Stimulated activated naive CD4-positive, alpha-beta T cell (primary cell): ENCODE measurements around the gene RALGDS.
"Not testable (repeated sequence)": the region's sequence is repeated elsewhere in the genome, so short reads cannot be mapped to it uniquely, and the experiment has no call there.

Source experiments
- DNase-seq, 6 experiments: peaks; one replicate each; lab custom pipeline; 2025; lab: John Stamatoyannopoulos, UW

RALGDS gene

DNA sequence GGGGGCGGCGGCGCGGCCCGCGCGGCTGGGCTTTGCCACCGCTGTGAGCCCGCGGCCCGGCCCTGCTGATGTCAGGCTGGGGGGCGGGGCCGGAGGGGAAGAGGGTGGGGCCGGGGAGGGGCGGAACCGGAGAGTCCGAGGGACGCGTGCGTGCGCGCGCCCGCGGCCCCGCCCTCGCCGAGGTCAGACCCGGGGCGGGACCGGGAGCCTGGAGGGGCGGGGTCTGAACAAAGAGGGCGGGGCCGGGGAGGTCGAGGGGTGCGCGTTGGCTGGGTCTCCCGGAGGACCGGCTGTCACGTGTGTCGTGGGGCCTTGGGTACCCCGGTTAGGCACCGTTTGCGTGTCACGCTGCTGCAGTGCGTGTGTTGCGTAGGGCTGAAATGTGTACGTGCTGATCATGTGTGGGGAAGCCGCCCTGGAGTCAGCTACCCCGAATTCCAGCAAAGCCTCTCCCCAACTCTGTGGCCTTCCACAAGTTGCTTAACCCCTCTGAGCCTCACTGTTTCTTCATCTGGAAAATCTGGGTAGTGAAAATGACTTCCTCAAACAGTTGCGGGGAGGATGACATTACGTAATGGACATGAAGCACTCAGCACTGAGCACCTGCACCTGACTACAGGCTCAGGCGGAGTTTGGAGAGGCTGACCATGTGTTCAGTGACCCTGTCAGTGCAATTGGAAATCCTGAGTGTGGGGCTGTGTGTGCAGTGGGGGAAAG is at the start of gene RALGDS:
RALGDS (minus strand) TSS at position 43 of the 717 bp plus-strand sequence. CDS start 86 bp downstream, outside the sequence.
- peak; percentile 77 to 93 (median 90) for DNase-seq

GRCh38 chr9:133170716-133171115 is 49.7 kb upstream of the RALGDS start:
- DNase-seq = no peak

DNA sequence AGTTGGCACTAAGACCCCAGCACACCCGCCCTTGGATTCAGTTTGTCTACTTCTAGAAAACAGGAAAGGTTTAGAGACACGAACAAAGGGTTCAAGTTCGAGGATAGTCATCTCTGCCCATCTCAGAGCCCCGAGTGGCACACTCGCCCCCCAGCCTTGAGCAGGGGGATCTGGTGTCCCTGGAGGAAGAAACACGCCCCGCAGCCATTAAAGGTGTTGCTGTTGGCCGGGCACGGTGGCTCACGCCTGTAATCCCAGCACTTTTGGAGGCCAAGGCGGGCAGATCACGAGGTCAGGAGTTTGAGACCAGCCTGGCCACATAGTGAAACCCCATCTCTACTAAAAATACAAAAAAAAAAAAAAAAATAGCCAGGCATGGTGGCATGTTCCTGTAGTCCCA is 48.6 kb upstream of the RALGDS start:
- DNase-seq = not testable (repeated sequence)

GRCh38 chr9:133169102-133169501 is 48.1 kb upstream of the RALGDS start:
- DNase-seq = no peak

- no peak for DNase-seq
Observed at GRCh38 chr9:133168432-133168831, 47.4 kb upstream of the RALGDS start.

DNA sequence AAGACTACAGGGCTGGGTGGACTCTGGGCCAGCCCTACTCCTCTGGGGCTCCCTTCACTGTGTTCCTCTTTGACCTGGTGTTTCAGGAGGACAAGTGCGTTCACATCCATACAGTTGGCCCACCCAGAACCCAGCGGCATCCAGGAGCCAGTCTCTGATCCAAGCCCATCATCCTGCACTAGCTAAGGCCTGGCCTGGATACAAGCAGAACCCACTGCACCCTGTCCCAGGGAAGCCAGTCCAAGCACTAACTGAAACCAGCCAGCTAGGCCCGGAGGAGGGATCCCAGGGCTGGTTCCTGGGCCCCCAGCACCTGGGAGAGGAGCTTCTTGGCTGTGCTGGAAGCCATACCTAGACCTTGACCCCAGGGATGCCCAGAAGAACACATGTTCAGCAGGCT is 46.7 kb upstream of the RALGDS start:
- DNase-seq = no peak

DNA sequence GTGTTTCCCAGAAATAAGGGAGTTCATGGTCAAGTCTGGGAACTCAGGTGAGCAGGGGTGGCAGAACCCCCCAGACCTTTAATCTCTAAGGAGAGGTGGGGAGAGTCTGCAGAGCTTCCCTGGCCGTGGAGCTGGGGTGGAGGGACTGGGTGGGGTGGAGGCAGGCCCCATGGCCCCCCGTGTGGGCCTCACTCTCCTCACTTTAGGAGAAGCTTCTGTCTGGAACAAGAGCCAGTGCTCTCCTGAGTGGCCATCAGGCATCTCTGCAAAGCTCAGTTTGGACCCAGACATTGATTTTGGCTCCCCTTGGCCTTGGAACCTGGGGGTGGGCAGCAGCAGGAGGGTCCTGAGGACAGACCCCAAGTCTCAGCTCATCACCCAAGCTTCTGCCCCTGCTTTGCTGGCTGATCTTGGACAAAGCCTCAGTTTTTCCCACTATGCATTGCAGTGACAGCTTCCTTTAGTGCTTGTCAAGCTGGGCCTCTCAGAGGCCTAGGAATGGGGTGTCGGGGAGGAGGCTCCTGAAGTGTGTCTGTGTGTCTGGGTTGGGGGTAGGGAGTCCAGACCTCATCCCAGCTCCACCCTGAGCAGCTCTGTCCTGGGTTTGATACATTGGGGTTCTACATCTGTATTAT is 46.2 kb upstream of the RALGDS start:
- DNase-seq = no peak

GRCh38 chr9:133166392-133166791 is 45.4 kb upstream of the RALGDS start:
- no peak for DNase-seq

- no peak for DNase-seq
Observed at GRCh38 chr9:133165452-133165730, 44.4 kb upstream of the RALGDS start.

DNA sequence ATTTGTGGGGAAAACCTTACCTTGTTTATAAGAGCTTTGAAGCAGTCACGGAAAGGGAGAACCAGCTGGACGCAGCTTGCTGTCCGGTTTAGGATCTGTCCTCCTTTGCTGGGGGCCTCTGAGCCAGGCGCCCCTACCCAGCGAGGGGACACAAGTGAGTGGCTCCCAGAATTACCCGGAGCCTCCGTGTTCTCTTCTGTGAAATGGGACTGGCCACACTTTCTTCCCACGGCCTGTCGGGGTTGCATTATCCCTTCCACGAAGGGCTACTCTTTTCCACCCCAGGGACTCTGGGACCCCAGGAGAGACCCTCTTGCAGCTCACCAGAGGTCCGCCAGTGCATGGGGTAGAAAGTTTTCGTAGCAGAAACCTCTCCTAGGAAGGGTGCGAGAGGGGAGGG is 43.2 kb upstream of the RALGDS start:
- no peak for DNase-seq

- peak in 4 of 6 experiments; percentile 21 to 32 (median 24) for DNase-seq
Observed at GRCh38 chr9:133163504-133164172, 42.6 kb upstream of the RALGDS start, which contains the start of gene GBGT1. Gene GBGT1 (minus strand): TSS chr9:133163914. CDS start chr9:133162412, 1,502 bp downstream.

DNA sequence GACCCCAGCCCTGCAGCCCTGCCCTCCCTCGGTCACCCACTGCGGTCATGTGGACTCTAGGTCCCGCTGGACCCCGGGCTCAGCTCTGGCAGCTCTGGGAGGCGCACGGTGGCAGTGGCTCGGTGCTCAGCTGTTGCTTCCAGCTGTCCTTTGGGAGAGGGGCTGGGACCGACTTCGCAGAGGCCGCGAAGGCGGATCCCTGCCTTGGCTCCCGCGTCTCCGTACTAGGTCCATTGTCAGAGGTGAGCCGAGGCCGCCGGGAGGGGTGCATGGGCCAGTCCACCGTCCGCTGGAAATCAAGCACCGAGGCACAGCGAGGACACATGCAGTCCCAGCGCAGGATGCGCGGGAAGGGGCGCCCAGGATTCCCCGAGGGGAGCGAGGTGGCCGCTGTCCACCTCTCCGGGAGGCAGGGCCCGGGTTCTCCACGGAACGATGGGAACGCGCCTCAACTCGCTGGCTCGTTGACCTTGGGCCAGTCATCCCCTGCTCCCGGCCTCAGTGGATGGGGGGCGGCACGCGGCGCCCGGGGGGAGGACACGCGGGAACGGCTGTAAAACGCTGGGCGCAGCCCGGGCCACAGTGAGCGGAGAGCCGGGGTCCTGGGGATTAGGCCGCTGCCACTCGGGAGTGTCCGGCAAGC is 41.9 kb upstream of the RALGDS start:
- DNase-seq = no peak

DNA sequence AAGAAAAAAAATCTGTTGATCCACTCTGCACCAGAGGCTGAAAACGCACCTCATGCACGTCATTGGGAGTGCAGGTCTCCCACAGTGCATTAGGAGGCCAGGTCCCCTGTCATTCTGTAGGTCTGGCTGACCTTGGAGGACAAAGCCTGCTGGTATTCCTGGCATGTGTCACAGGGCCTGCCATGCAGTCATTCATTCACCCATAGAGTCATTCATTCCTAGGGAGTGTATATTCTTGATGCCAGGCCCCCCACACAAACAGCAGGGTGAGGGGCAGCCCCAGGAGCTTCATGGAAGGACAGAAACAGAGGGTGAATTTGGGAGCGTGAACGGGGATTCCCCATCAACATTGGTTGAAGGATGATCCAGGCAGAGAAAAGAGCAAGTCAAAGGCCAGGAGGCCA is 40.5 kb upstream of the RALGDS start:
- DNase-seq = no peak

DNA sequence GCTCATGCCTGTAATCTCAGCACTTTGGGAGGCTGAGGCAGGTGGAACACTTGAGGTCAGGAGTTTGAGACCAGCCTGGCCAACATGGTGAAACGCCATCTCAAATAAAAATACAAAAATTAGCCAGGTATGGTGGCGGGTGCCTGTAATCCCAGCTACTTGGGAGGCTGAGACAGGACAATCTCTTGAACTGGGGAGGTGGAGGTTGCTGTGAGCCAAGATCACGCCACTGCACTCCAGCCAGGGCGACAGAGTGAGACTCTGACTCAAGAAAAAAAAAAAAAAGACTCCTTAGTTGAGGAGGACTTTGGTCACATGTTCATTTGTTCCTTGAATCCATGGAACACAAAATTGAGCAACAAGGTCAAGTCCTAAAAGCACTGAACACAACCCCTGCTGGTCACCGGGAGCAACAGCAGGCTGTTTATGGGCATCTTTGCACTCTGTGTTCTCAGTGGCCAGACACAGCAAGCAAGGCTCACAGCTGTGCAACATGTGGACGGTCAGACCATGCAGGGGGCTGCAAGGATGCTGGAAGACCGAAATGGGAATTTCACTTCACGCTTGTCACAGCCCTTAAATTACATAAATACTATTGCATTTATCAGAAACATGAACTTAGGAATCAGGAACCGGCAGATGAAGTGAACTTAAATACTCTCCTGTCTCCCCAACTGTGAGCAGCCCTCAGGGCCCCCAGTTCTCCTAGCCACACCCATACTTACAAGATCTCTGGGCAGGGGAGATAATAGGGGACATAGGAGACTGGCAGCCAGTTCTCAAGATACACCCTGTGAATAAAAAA is 39.9 kb upstream of the RALGDS start:
- DNase-seq = peak in 4 of 6 experiments; percentile 16 to 22 (median 19)

- DNase-seq = no peak
Observed at GRCh38 chr9:133158695-133159094, 37.7 kb upstream of the RALGDS start.

GRCh38 chr9:133155156-133155555 is 34.1 kb upstream of the RALGDS start:
- DNase-seq = no peak

DNA sequence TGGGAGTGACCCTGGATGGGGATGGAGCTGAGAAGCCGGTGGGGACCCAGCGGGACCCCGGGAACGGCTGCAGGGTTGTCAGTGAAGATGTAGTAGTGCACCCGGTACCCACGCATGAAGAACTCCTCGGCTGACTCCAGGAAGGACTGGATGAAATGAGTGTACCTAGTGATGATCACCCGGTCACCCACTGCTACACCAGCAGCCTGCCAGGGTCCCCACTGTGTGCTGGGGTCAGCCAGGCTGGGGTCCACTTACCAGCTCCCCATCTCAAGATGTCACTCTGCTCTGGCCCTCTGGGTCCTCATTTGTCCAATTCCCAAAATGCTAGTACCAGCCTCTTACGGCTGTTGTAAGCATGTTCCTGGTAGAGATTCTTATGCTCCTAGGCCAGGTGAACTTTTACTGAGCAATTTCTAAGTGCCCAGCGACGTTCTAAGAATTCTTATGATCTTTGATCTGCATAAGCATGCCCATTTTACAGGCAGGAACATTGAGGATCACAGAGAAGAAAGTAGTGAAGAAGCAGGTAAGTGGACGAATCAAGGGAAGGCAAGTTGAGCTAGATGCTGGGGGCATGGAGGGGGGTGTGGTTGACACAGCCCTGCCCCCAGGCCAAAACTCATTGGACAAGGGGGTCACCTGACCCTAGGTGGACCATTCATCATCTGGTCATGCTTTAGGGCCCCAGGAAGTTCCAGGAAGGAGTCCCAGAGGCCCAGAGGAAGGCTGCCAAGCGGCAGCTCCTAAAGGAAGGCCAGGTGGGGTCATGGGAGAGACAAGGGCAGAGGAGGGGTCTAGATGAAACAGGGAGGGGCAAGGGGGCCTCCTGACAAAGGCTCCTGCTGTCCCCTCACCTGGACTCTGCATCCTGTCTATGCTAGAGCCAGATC is 33.3 kb upstream of the RALGDS start:
- DNase-seq = no peak

- DNase-seq = no peak
Observed at GRCh38 chr9:133153227-133154096, 32.4 kb upstream of the RALGDS start.

- DNase-seq = no peak
Observed at GRCh38 chr9:133151601-133152525, 30.8 kb upstream of the RALGDS start.
